SK-N-SH treated with all-trans-retinoic acid at 6 μM for 48 hours (cell line): ENCODE data around the gene SNX9.

ENCODE experiments used
- ATAC-seq: fragments of 200-7000 bp; cut with Tn5 transposase; 3 replicates; pipeline ENCODE4 v1.9.1; 2020; ENCODE audit warnings: mild to moderate bottlenecking, moderate library complexity
- ARNTL ChIP-seq: fragments of 450-650 bp; formaldehyde crosslinking; IDR thresholded peaks from 2 replicates; pipeline ENCODE4 v1.5.0; 2020; ENCODE audit warnings: low read depth, mild to moderate bottlenecking, moderate library complexity, borderline replicate concordance
- BACH2 ChIP-seq: fragments of 250-450 bp; sonication (Bioruptor Pico); IDR thresholded peaks from 2 replicates; pipeline ENCODE4 v1.9.0; 2021; ENCODE audit warnings: mild to moderate bottlenecking, borderline replicate concordance
- CSDC2 ChIP-seq: fragments of 250-450 bp; sonication (Bioruptor Pico); IDR thresholded peaks from 2 replicates; pipeline ENCODE4 v1.5.0; 2020; ENCODE audit warnings: mild to moderate bottlenecking, moderate library complexity
- ESRRG ChIP-seq: fragments of 250-450 bp; sonication (Bioruptor Pico); IDR thresholded peaks from 2 replicates; pipeline ENCODE4 v1.6.1; 2021; ENCODE audit warnings: mild to moderate bottlenecking
- GLIS3 ChIP-seq: fragments of 250-450 bp; sonication (Bioruptor Pico); IDR thresholded peaks from 2 replicates; pipeline ENCODE4 v1.5.0; 2020; ENCODE audit warnings: mild to moderate bottlenecking, moderate library complexity
- ISL1 ChIP-seq: fragments of 250-450 bp; sonication (Bioruptor Pico); IDR thresholded peaks from 2 replicates; pipeline ENCODE4 v2.1.2; 2022; ENCODE audit warnings: mild to moderate bottlenecking, moderate library complexity
- OSR1 ChIP-seq: fragments of 250-450 bp; sonication (Bioruptor Pico); IDR thresholded peaks from 2 replicates; pipeline ENCODE4 v1.8.0; 2022; ENCODE audit warnings: moderate library complexity, mild to moderate bottlenecking, inconsistent platforms
- POU6F1 ChIP-seq: fragments of 250-450 bp; sonication (Bioruptor Pico); IDR thresholded peaks from 2 replicates; pipeline ENCODE4 v1.8.0; 2021; ENCODE audit warnings: low read depth, mild to moderate bottlenecking, moderate library complexity, borderline replicate concordance
- PPARA ChIP-seq: fragments of 250-450 bp; sonication (Bioruptor Pico); IDR thresholded peaks from 2 replicates; pipeline ENCODE4 v1.5.0; 2020; ENCODE audit warnings: mild to moderate bottlenecking, borderline replicate concordance
- RARB ChIP-seq: fragments of 250-450 bp; sonication (Bioruptor Pico); IDR thresholded peaks from 2 replicates; pipeline ENCODE4 v1.8.0; 2021; ENCODE audit warnings: mild to moderate bottlenecking, moderate library complexity
- SNAI2 ChIP-seq: fragments of 250-450 bp; sonication (Bioruptor Pico); IDR thresholded peaks from 2 replicates; pipeline ENCODE4 v1.5.0; 2020; ENCODE audit warnings: mild to moderate bottlenecking, moderate library complexity
- TOX ChIP-seq: fragments of 250-450 bp; sonication (Bioruptor Pico); IDR thresholded peaks from 2 replicates; pipeline ENCODE4 v1.8.0; 2021; ENCODE audit warnings: mild to moderate bottlenecking, moderate library complexity, borderline replicate concordance
- ZC3H10 ChIP-seq: fragments of 250-450 bp; sonication (Bioruptor Pico); IDR thresholded peaks from 2 replicates; pipeline ENCODE4 v1.5.1; 2021; ENCODE audit warnings: mild to moderate bottlenecking, moderate library complexity
- ZFP30 ChIP-seq: fragments of 450-650 bp; formaldehyde crosslinking; IDR thresholded peaks from 2 replicates; pipeline ENCODE4 v1.5.0; 2022; ENCODE audit warnings: mild to moderate bottlenecking, moderate library complexity
- ZNF565 ChIP-seq: fragments of 450-650 bp; formaldehyde crosslinking; conservative IDR thresholded peaks from 2 replicates; pipeline ENCODE4 v1.5.0; 2020; ENCODE audit warnings: low read depth, mild to moderate bottlenecking, moderate library complexity
- ZNF70 ChIP-seq: fragments of 450-650 bp; formaldehyde crosslinking; IDR thresholded peaks from 2 replicates; pipeline ENCODE4 v1.5.0; 2020; ENCODE audit warnings: mild to moderate bottlenecking, moderate library complexity
- ZNF8 ChIP-seq: fragments of 450-650 bp; formaldehyde crosslinking; IDR thresholded peaks from 2 replicates; pipeline ENCODE4 v1.5.0; 2020; ENCODE audit warnings: mild to moderate bottlenecking, moderate library complexity
- TF ChIP-seq, protein P1 (sequence below): fragments of 250-450 bp; sonication (Bioruptor Pico); IDR thresholded peaks from 2 replicates; pipeline ENCODE4 v1.5.1; 2021; ENCODE audit warnings: mild to moderate bottlenecking, moderate library complexity
- TF ChIP-seq, protein P2 (sequence below): fragments of 250-450 bp; sonication (Bioruptor Pico); IDR thresholded peaks from 2 replicates; pipeline ENCODE4 v1.5.1; 2020; ENCODE audit warnings: low read depth, mild to moderate bottlenecking, moderate library complexity
- TF ChIP-seq, protein P3 (sequence below): fragments of 250-450 bp; sonication (Bioruptor Pico); IDR thresholded peaks from 2 replicates; pipeline ENCODE4 v1.8.0; 2020; ENCODE audit warnings: mild to moderate bottlenecking, moderate library complexity, borderline replicate concordance

SNX9 gene

GRCh38 chr6:157806131-157806855, 16.8 kb upstream of the SNX9 start (continued):
- TF ChIP-seq, protein P1, sequence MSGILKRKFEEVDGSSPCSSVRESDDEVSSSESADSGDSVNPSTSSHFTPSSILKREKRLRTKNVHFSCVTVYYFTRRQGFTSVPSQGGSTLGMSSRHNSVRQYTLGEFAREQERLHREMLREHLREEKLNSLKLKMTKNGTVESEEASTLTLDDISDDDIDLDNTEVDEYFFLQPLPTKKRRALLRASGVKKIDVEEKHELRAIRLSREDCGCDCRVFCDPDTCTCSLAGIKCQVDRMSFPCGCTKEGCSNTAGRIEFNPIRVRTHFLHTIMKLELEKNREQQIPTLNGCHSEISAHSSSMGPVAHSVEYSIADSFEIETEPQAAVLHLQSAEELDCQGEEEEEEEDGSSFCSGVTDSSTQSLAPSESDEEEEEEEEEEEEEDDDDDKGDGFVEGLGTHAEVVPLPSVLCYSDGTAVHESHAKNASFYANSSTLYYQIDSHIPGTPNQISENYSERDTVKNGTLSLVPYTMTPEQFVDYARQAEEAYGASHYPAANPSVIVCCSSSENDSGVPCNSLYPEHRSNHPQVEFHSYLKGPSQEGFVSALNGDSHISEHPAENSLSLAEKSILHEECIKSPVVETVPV (CRISPR knock-in tag), result no peak
- TF ChIP-seq ARNTL, result no peak
- TF ChIP-seq, all 23 proteins: peak for 0

GRCh38 chr6:157806856-157807215, 16.2 kb upstream of the SNX9 start:
- no peak for TF ChIP-seq CSDC2 (CRISPR knock-in tag)
- TF ChIP-seq, protein P1 (CRISPR knock-in tag), result no peak
- TF ChIP-seq ZC3H10 (CRISPR knock-in tag), result no peak
- TF ChIP-seq, protein P2, sequence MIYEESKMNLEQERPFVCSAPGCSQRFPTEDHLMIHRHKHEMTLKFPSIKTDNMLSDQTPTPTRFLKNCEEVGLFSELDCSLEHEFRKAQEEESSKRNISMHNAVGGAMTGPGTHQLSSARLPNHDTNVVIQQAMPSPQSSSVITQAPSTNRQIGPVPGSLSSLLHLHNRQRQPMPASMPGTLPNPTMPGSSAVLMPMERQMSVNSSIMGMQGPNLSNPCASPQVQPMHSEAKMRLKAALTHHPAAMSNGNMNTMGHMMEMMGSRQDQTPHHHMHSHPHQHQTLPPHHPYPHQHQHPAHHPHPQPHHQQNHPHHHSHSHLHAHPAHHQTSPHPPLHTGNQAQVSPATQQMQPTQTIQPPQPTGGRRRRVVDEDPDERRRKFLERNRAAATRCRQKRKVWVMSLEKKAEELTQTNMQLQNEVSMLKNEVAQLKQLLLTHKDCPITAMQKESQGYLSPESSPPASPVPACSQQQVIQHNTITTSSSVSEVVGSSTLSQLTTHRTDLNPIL (CRISPR knock-in tag), result no peak
- TF ChIP-seq ZNF8 (CRISPR knock-in tag), result no peak
- TF ChIP-seq ARNTL, result no peak
- TF ChIP-seq PPARA, result no peak
- no peak for ATAC-seq

DNA sequence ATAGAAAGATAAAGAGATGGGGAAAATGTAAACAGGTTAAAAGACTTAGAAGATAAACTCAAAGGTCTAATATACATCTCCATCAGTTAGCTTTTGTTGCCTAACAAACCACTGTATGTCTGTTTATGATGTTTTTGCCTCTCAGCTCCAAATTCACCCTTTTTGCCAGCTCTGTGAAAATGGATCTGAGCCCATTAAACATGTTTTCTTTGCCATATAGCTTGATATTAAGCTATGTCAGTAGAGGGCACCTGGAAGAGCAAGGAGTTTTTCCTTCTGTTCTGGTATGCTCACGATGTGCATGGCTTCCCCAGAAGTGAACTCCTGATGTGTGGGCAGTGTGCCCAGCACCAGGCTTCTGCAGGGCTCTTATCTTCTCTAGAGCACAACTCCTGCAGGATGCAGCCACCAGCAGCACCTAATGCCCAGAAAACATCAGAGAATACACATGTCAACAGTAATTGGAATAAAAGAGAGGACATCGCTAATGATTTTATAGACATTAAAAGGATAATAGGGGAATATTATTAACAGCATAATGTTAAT, 14.6 kb upstream of the SNX9 start:
- no peak for ATAC-seq
- TF ChIP-seq, protein P3, sequence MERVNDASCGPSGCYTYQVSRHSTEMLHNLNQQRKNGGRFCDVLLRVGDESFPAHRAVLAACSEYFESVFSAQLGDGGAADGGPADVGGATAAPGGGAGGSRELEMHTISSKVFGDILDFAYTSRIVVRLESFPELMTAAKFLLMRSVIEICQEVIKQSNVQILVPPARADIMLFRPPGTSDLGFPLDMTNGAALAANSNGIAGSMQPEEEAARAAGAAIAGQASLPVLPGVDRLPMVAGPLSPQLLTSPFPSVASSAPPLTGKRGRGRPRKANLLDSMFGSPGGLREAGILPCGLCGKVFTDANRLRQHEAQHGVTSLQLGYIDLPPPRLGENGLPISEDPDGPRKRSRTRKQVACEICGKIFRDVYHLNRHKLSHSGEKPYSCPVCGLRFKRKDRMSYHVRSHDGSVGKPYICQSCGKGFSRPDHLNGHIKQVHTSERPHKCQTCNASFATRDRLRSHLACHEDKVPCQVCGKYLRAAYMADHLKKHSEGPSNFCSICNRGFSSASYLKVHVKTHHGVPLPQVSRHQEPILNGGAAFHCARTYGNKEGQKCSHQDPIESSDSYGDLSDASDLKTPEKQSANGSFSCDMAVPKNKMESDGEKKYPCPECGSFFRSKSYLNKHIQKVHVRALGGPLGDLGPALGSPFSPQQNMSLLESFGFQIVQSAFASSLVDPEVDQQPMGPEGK (CRISPR knock-in tag), result no peak
- no peak for TF ChIP-seq GLIS3
- TF ChIP-seq, protein P2 (CRISPR knock-in tag), result no peak
- TF ChIP-seq ISL1 (CRISPR knock-in tag), result no peak
- no peak for TF ChIP-seq SNAI2
- TF ChIP-seq PPARA, result no peak
- no peak for TF ChIP-seq ESRRG (CRISPR knock-in tag)
- TF ChIP-seq RARB (CRISPR knock-in tag), result no peak
- TF ChIP-seq ARNTL, result no peak
- no peak for TF ChIP-seq ZNF8 (CRISPR knock-in tag)
- no peak for TF ChIP-seq OSR1 (CRISPR knock-in tag)
- TF ChIP-seq, protein P1 (CRISPR knock-in tag), result no peak
- TF ChIP-seq ZNF565 (CRISPR knock-in tag), result no peak
- no peak for TF ChIP-seq ZFP30 (CRISPR knock-in tag)
- TF ChIP-seq, all 23 proteins: peak for 0

DNA sequence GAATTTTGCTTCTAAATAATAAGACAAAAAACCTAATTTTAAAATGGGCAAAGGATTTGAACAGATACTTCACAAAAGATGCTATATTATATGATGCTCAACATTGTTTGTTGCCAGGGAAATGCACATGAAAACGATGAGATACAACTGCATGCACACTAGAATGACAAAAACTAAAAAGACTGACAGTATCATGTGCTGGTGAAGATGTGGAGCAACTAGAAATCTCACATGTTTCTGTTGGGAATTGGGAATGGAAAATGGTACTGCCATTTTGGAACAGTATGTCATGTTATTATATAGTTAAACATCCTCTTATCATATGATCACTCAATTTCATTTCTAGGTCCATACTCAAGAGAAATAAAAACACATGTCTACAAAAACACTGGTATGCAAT, 13.4 kb upstream of the SNX9 start:
- ATAC-seq, result no peak
- TF ChIP-seq ZNF565 (CRISPR knock-in tag), result no peak
- TF ChIP-seq, protein P2 (CRISPR knock-in tag), result no peak
- TF ChIP-seq PPARA, result no peak
- no peak for TF ChIP-seq CSDC2 (CRISPR knock-in tag)
- no peak for TF ChIP-seq RARB (CRISPR knock-in tag)
- TF ChIP-seq BACH2, result no peak
- no peak for TF ChIP-seq POU6F1 (CRISPR knock-in tag)
- no peak for TF ChIP-seq OSR1 (CRISPR knock-in tag)
- no peak for TF ChIP-seq ZNF70 (CRISPR knock-in tag)
- TF ChIP-seq, protein P3 (CRISPR knock-in tag), result no peak
- no peak for TF ChIP-seq TOX (CRISPR knock-in tag)
